Body of pancreas (tissue), 4 donors: ENCODE measurements around the gene MEX3A. TPM values are rescaled to one million over a fixed set of nuclear protein-coding genes. Genes with fewer than 3 reads are reported as not detected.
"Not testable (repeated sequence)": the region's sequence is repeated elsewhere in the genome, so short reads cannot be mapped to it uniquely, and the experiment has no call there.

Experiments
- ATAC-seq: fragments of 150-250 bp; one replicate; pipeline ENCODE4 v1.9.1; 2016
- DNase-seq, 4 donors: peaks; one replicate each; pipeline ENCODE4 v3.0.0-alpha.2; 2019
- H3K27ac ChIP-seq, 4 donors: fragments of 200-600 bp; sonication (generic); 1 replicate in 3 of 4; 2 replicates in 1 of 4; pipeline versions ENCODE4 v1.5.1 to v1.6.1; 2016 to 2019; ENCODE audit warnings: mild to moderate bottlenecking in 1 of 4, mixed read lengths in 1 of 4, moderate library complexity in 1 of 4
- H3K27me3 ChIP-seq, 2 donors: fragments of 200-600 bp; sonication (generic); one replicate each; pipeline ENCODE4 v1.6.0; 2016; ENCODE audit warnings: mild to moderate bottlenecking in 1 of 2
- H3K36me3 ChIP-seq, 2 donors: fragments of 200-600 bp; sonication (generic); replicated peaks in 1 of 2; 2 replicates each; pipeline ENCODE4 v1.5.1; 2016; ENCODE audit warnings: low read depth in 2 of 2; ENCODE audit not compliant: insufficient read depth in 1 of 2
- H3K4me1 ChIP-seq: fragments of 200-600 bp; sonication (generic); one replicate; pipeline ENCODE4 v1.6.0; 2016
- H3K4me3 ChIP-seq, 2 donors: fragments of 200-600 bp; sonication (generic); 1 replicate in 1 of 2; 2 replicates in 1 of 2; pipeline ENCODE4 v1.5.1; 2016 to 2019
- H3K9me3 ChIP-seq, 3 donors: fragments of 200-600 bp; sonication (generic); 1 replicate in 2 of 3; 2 replicates in 1 of 3; pipeline ENCODE4 v1.5.1; 2016
- POLR2A ChIP-seq, 3 donors: fragments of 450-650 bp; IDR thresholded peaks; one replicate each; pipeline ENCODE4 v1.6.1; 2016; ENCODE audit warnings: antibody characterized with exemption in 3 of 3, mild to moderate bottlenecking in 2 of 3
- WGBS, 2 donors: methylation state at CpG; one replicate each; pipeline ENCODE4 v1.1.5; 2017; 5-methylcytosine and 5-hydroxymethylcytosine counted together
- intact Hi-C: fragments of 100-400 bp; cut with DNase I; formaldehyde crosslinking; loops from one replicate; pipeline ENCODE4 v1.15.1; 2023
- total RNA-seq, 2 donors: library from RNA; depleted of rRNA; stranded (reverse); fragments of >200 nt; gene quantifications; one replicate each; pipeline ENCODE4 v1.1.0, GENCODE V29; 2016
- TF ChIP-seq, protein P1 (sequence below), 7 experiments: fragments of 450-650 bp in 4 of 7; fragments of 200-600 bp in 3 of 7; sonication (generic) in 3 of 7; IDR thresholded peaks; one replicate each; pipeline ENCODE4 v1.5.1; 2016 to 2019; ENCODE audit warnings: antibody characterized with exemption in 7 of 7

MEX3A gene
- total RNA-seq, 2 donors from 2014 or later, result 0.99 to 4.7 TPM

GRCh38 chr1:156050376-156050775 is 31.9 kb downstream of the MEX3A start:
- no peak for TF ChIP-seq POLR2A (IDR thresholded peaks at IDR 0.05)
- TF ChIP-seq, protein P1, sequence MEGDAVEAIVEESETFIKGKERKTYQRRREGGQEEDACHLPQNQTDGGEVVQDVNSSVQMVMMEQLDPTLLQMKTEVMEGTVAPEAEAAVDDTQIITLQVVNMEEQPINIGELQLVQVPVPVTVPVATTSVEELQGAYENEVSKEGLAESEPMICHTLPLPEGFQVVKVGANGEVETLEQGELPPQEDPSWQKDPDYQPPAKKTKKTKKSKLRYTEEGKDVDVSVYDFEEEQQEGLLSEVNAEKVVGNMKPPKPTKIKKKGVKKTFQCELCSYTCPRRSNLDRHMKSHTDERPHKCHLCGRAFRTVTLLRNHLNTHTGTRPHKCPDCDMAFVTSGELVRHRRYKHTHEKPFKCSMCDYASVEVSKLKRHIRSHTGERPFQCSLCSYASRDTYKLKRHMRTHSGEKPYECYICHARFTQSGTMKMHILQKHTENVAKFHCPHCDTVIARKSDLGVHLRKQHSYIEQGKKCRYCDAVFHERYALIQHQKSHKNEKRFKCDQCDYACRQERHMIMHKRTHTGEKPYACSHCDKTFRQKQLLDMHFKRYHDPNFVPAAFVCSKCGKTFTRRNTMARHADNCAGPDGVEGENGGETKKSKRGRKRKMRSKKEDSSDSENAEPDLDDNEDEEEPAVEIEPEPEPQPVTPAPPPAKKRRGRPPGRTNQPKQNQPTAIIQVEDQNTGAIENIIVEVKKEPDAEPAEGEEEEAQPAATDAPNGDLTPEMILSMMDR (IDR thresholded peaks at IDR 0.05), result no peak
- DNase-seq (no peak), ATAC-seq (no peak)
- peaks cover 0 to 2% of the 10 kb centered on the region in 2 donors for H3K36me3 ChIP-seq
- intact Hi-C loops, result no loop called here
- no peak overlapping the region for H3K4me3 ChIP-seq
- H3K9me3 ChIP-seq, result no peaks in the 10 kb centered on the region
- WGBS, 2 donors, result 60 to 80% methylated on average over 2 to 4 of the region's 4 CpGs
- no peak overlapping the region for H3K27ac ChIP-seq
- H3K4me1 ChIP-seq, result peaks cover 11% of the 10 kb centered on the region
- H3K27me3 ChIP-seq, result no peaks in the 10 kb centered on the region

GRCh38 chr1:156048663-156049258 is 33.5 kb downstream of the MEX3A start:
- ATAC-seq (no peak), DNase-seq (peak in 1 of 4 donors; percentile 11)
- 84 to 94% methylated on average over 2 to 3 of the region's 3 CpGs for WGBS, 2 donors
- H3K27ac ChIP-seq, result no peak overlapping the region
- no peaks in the 10 kb centered on the region for H3K9me3 ChIP-seq
- H3K36me3 ChIP-seq, result peaks cover 0 to 2% of the 10 kb centered on the region in 2 donors
- intact Hi-C loops, result no loop called here
- H3K4me1 ChIP-seq, result peaks cover 8% of the 10 kb centered on the region
- TF ChIP-seq, protein P1 (IDR thresholded peaks at IDR 0.05), result no peak
- H3K27me3 ChIP-seq, result no peaks in the 10 kb centered on the region
- H3K4me3 ChIP-seq, result no peak overlapping the region

DNA sequence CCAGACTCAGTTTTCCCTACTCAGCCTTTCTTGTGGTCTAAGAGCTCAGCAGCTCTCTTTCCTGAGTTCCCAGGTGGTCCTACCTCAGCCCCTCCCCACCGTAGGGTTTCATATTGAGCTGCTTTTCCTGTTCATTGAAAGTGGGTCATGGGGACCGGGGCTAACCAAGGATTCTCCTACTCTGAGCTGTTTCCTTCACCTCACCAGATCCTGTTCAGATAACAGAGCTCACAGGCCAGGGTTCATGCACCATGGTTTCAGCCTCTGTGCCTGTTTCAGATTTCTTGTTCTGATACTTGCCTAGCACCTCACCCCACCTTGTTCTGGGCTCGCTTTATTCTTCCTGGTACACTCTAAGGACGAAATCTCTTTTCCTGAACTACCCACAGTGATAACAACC is 37.2 kb downstream of the MEX3A start:
- no peak for ATAC-seq
- intact Hi-C loops, result no loop called here
- Histone ChIP-seq H3K36me3 (peaks cover 0 to 6% of the 10 kb centered on the region in 2 donors), H3K27ac (no peak overlapping the region), H3K4me1 (no peaks in the 10 kb centered on the region), H3K27me3 (no peaks in the 10 kb centered on the region), H3K4me3 (no peak overlapping the region), H3K9me3 (no peaks in the 10 kb centered on the region)
- WGBS, 2 donors, result 86 to 91% methylated on average over 4 of the region's 4 CpGs
- DNase-seq, result no peak
- no peak for TF ChIP-seq POLR2A (IDR thresholded peaks at IDR 0.05)
- TF ChIP-seq, protein P1 (IDR thresholded peaks at IDR 0.05), result no peak

GRCh38 chr1:156042828-156043227 is 39.4 kb downstream of the MEX3A start:
- H3K4me1 ChIP-seq, result no peaks in the 10 kb centered on the region
- WGBS, 2 donors, result 81 to 90% methylated on average over 3 of the region's 3 CpGs

DNA sequence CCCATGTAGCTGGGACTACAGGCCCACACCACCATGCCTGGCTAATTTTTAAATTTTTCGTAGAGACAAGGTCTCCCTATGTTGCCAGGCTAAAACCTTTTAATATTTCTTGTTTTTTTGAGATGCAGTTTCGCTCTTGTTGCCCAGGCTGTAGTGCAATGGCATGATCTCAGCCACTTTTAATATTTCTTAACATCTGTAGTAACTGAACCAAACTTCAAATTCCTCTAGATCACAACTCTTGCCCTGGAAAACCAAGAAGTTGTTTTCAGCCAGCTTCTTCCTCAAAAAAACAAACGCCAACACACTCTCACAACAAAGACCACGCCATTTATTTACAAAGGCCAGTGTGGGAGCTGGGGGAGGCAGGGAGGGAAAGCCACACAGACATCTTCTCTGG is 47.3 kb downstream of the MEX3A start:
- H3K4me3 ChIP-seq, DNase-seq, H3K36me3 ChIP-seq, H3K27ac ChIP-seq, H3K9me3 ChIP-seq, intact Hi-C loops, H3K27me3 ChIP-seq, H3K4me1 ChIP-seq, ATAC-seq: not testable (repeated sequence)
- WGBS, 2 donors, result 92 to 97% methylated on average over 4 of the region's 4 CpGs

More at GRCh38 chr1:156042828-156043227, 39.4 kb downstream of the MEX3A start:
- H3K36me3 ChIP-seq, result peaks cover 5 to 6% of the 10 kb centered on the region in 2 donors
- DNase-seq (no peak), ATAC-seq (no peak)
- intact Hi-C loops, result no loop called here
- H3K4me3 ChIP-seq, result no peak overlapping the region
- no peaks in the 10 kb centered on the region for H3K9me3 ChIP-seq
- H3K27me3 ChIP-seq, result no peaks in the 10 kb centered on the region
- no peak overlapping the region for H3K27ac ChIP-seq
- TF ChIP-seq POLR2A (IDR thresholded peaks at IDR 0.05), result no peak
- TF ChIP-seq, protein P1 (IDR thresholded peaks at IDR 0.05), result no peak
